HepG2 (cell line): ENCODE data around the gene CKS2. TPM values are rescaled to one million over a fixed set of nuclear protein-coding genes. Genes with fewer than 3 reads are reported as not detected.
A peak's percentile ranks its signal among the peaks of the same experiment; 100 is the strongest.

Source experiments
- ATAC-seq: fragments of 200-7000 bp; cut with Tn5 transposase; 3 replicates; pipeline ENCODE4 v1.9.1; 2020; ENCODE audit warnings: mild to moderate bottlenecking, moderate library complexity
- BruUV-seq: library from RNA; stranded (reverse); fragments of 400-500 nt; replicated peaks from 2 replicates; lab custom pipeline; 2021; lab: Mats Ljungman, UMichigan
- CTCF ChIA-PET: fragments of 300-600 bp; formaldehyde crosslinking; extraction: SDS; loops from one replicate; lab custom pipeline; 2021; ENCODE audit warnings: low total read pairs, inconsistent platforms, low intra/inter-chr PET ratio; lab: Yijun Ruan, JAX
- POLR2A ChIA-PET: fragments of 350-600 bp; sonication (Branson Sonifier 250); formaldehyde crosslinking; loops from one replicate; lab custom pipeline; 2020; ENCODE audit warnings: antibody characterized with exemption, inconsistent platforms; lab: Yijun Ruan, JAX
- DNase-seq: peaks from one replicate; pipeline ENCODE4 v3.0.0-alpha.2; 2015; ENCODE audit warnings: low spot score
- FAIRE-seq: peaks from 3 replicates; lab custom pipeline; 2011; peaks lifted over from hg19 to GRCh38; lab: Jason Lieb, UNC
- H2AFZ ChIP-seq: one replicate; pipeline ENCODE4 v1.6.1; 2011; ENCODE audit warnings: low read length, inconsistent platforms
- H3K27ac ChIP-seq: fragments of 300-600 bp; 3 replicates; pipeline ENCODE4 v1.8.0; 2011; ENCODE audit warnings: mixed run types, mild to moderate bottlenecking, mixed read lengths, low read length, inconsistent platforms; ENCODE audit not compliant: insufficient read depth; ENCODE audit errors: extremely low read length
- H3K27me3 ChIP-seq, 2 experiments: fragments of 200-600 bp in 1 of 2; 2 replicates in 1 of 2; 3 replicates in 1 of 2; pipeline versions ENCODE4 v1.6.0 to v1.8.0; 2011; ENCODE audit warnings: low read length in 2 of 2, mild to moderate bottlenecking in 2 of 2, moderate library complexity in 2 of 2, inconsistent platforms in 1 of 2; ENCODE audit not compliant: insufficient read depth in 2 of 2, control insufficient read depth in 1 of 2
- H3K36me3 ChIP-seq, 2 experiments: fragments of 200-600 bp in 1 of 2; replicated peaks in 1 of 2; 2 replicates in 1 of 2; 3 replicates in 1 of 2; pipeline versions ENCODE4 v1.5.1 to v1.8.0; 2011; ENCODE audit warnings: low read length in 2 of 2, inconsistent platforms in 1 of 2; ENCODE audit not compliant: insufficient read depth in 2 of 2, control insufficient read depth in 1 of 2
- H3K4me1 ChIP-seq: 2 replicates; pipeline ENCODE4 v1.5.1; 2012; ENCODE audit warnings: low read length, inconsistent platforms; ENCODE audit not compliant: insufficient read depth
- H3K4me2 ChIP-seq: 2 replicates; pipeline ENCODE4 v1.6.0; 2011; ENCODE audit warnings: low read depth, low read length, inconsistent platforms
- H3K4me3 ChIP-seq, 3 experiments: fragments of 200-600 bp in 1 of 3; sonication (generic), shearing (Covaris generic) in 1 of 3; replicated peaks in 1 of 3; 2 replicates each; pipeline ENCODE4 v1.5.1; 2011 to 2016; ENCODE audit warnings: low read length in 3 of 3, inconsistent platforms in 2 of 3, low read depth in 2 of 3, mild to moderate bottlenecking in 2 of 3, control low read depth in 1 of 3, mixed read lengths in 1 of 3; ENCODE audit not compliant: insufficient read depth in 1 of 3
- H3K79me2 ChIP-seq: one replicate; pipeline ENCODE4 v1.6.1; 2011; ENCODE audit warnings: low read length, inconsistent platforms; ENCODE audit not compliant: insufficient read depth
- H3K9ac ChIP-seq: 2 replicates; pipeline ENCODE4 v1.6.0; 2011; ENCODE audit warnings: mild to moderate bottlenecking, low read depth, low read length, inconsistent platforms; ENCODE audit not compliant: insufficient read depth
- H3K9me3 ChIP-seq: 2 replicates; pipeline ENCODE4 v1.5.1; 2012; ENCODE audit warnings: mild to moderate bottlenecking, low read length
- H4K20me1 ChIP-seq: 2 replicates; pipeline ENCODE4 v1.6.0; 2011; ENCODE audit warnings: inconsistent platforms, mild to moderate bottlenecking, low read length, moderate library complexity; ENCODE audit not compliant: insufficient read depth
- AGO1 ChIP-seq: fragments of 200-400 bp; formaldehyde crosslinking; IDR thresholded peaks from 2 replicates; pipeline ENCODE4 v1.6.1; 2017; ENCODE audit warnings: mild to moderate bottlenecking, low read depth, low read length, moderate library complexity; ENCODE audit not compliant: poor library complexity, severe bottlenecking
- CBX5 ChIP-seq: sonication (generic); formaldehyde crosslinking; IDR thresholded peaks from 2 replicates; pipeline ENCODE4 v1.4.0; 2020; ENCODE audit warnings: missing genetic modification reagents, borderline replicate concordance
- FLYWCH1 ChIP-seq: sonication (generic); formaldehyde crosslinking; IDR thresholded peaks from 2 replicates; pipeline ENCODE4 v1.8.1; 2023; ENCODE audit warnings: mild to moderate bottlenecking, missing genetic modification reagents
- FOXJ3 ChIP-seq: sonication (generic); formaldehyde crosslinking; IDR thresholded peaks from 2 replicates; pipeline ENCODE4 v1.4.0; 2020; ENCODE audit warnings: missing genetic modification reagents, mild to moderate bottlenecking, borderline replicate concordance
- FOXP1 ChIP-seq, 2 experiments: fragments of 450-650 bp in 1 of 2; IDR thresholded peaks; 2 replicates each; pipeline ENCODE4 v1.6.1; 2017 to 2018; ENCODE audit warnings: antibody characterized with exemption in 1 of 2
- KDM5B ChIP-seq: sonication (generic); formaldehyde crosslinking; IDR thresholded peaks from 2 replicates; pipeline ENCODE4 v1.4.0; 2020; ENCODE audit warnings: missing genetic modification reagents, mild to moderate bottlenecking, borderline replicate concordance
- MBD4 ChIP-seq: IDR thresholded peaks from 2 replicates; pipeline ENCODE4 v1.6.1; 2012; ENCODE audit warnings: low read length, inconsistent platforms, borderline replicate concordance
- ZMAT3 ChIP-seq: sonication (generic); formaldehyde crosslinking; conservative IDR thresholded peaks from 2 replicates; pipeline ENCODE4 v1.7.0; 2021; ENCODE audit warnings: missing genetic modification reagents
- ZNF557 ChIP-seq: sonication (generic); formaldehyde crosslinking; IDR thresholded peaks from 2 replicates; pipeline ENCODE4 v1.4.0; 2020; ENCODE audit warnings: missing genetic modification reagents
- ZNF782 ChIP-seq: sonication (generic); formaldehyde crosslinking; IDR thresholded peaks from 2 replicates; pipeline ENCODE4 v1.4.0; 2020; ENCODE audit warnings: missing genetic modification reagents, mild to moderate bottlenecking, borderline replicate concordance
- WGBS: methylation state at CpG from one replicate; pipeline ENCODE4 v1.1.6; 2017; ENCODE audit warnings: low lambda C conversion rate; 5-methylcytosine and 5-hydroxymethylcytosine counted together
- in situ Hi-C: cut with HindIII; loops from 2 replicates; pipeline ENCODE4 v1.10.0; 2017; ENCODE audit warnings: low pct_unique_long_range_greater_than_20kb; ENCODE audit not compliant: extremely low pct_ligation_motif_present
- intact Hi-C: fragments of 100-400 bp; cut with micrococcal nuclease; formaldehyde crosslinking; loops from one replicate; pipeline ENCODE4 v1.10.0; 2022; ENCODE audit not compliant: unreplicated experiment
- polyA plus RNA-seq, 8 experiments: library from polyadenylated mRNA; depleted of rRNA in 3 of 8; stranded (reverse) in 7 of 8; unstranded in 1 of 8; fragments of >200 nt; fragmentation: Illumina TruSeq in 4 of 8; extraction: Trizol in 4 of 8; gene quantifications; 2 replicates each; pipeline versions ENCODE4 v1.2.1 to v1.2.3, GENCODE V29; 2011 to 2016; ENCODE audit warnings: low read depth in 4 of 8, missing spikeins in 1 of 8, mixed read lengths in 1 of 8; ENCODE audit not compliant: insufficient read depth in 1 of 8
- total RNA-seq, 5 experiments: library from RNA; depleted of rRNA; stranded (reverse); fragments of >200 nt; fragmentation: Illumina TruSeq; extraction: Trizol; gene quantifications; 2 replicates each; pipeline ENCODE4 v1.2.3, GENCODE V29; 2016; ENCODE audit warnings: low read depth in 1 of 5
- TF ChIP-seq, protein P1 (sequence below): sonication (generic); formaldehyde crosslinking; IDR thresholded peaks from 2 replicates; pipeline ENCODE4 v1.5.0; 2020; ENCODE audit warnings: mild to moderate bottlenecking, missing genetic modification reagents, moderate library complexity

Gene CKS2
- total and polyA plus RNA-seq, 2 of the 13 experiments (the other 11 are each of a cell fraction or from before 2014, with no cell fraction given), result 251 to 317 TPM

GRCh38 chr9:89357331-89358197 is 46.6 kb downstream of the CKS2 start (continued):
- TF ChIP-seq FOXP1 (IDR thresholded peaks at IDR 0.05) (no peak; the same call in 1 of the 2 replicates), FOXP1 (CRISPR knock-in tag; IDR thresholded peaks at IDR 0.05) (peak; percentile 91), FLYWCH1 (CRISPR knock-in tag) (no peak), AGO1 (no peak), ZMAT3 (CRISPR knock-in tag) (peak; percentile 64; the same call in 1 of the 2 replicates), ZNF557 (CRISPR knock-in tag) (no peak), FOXJ3 (CRISPR knock-in tag) (peak; percentile 56; the same call in 1 of the 2 replicates)
- TF ChIP-seq, protein P1, sequence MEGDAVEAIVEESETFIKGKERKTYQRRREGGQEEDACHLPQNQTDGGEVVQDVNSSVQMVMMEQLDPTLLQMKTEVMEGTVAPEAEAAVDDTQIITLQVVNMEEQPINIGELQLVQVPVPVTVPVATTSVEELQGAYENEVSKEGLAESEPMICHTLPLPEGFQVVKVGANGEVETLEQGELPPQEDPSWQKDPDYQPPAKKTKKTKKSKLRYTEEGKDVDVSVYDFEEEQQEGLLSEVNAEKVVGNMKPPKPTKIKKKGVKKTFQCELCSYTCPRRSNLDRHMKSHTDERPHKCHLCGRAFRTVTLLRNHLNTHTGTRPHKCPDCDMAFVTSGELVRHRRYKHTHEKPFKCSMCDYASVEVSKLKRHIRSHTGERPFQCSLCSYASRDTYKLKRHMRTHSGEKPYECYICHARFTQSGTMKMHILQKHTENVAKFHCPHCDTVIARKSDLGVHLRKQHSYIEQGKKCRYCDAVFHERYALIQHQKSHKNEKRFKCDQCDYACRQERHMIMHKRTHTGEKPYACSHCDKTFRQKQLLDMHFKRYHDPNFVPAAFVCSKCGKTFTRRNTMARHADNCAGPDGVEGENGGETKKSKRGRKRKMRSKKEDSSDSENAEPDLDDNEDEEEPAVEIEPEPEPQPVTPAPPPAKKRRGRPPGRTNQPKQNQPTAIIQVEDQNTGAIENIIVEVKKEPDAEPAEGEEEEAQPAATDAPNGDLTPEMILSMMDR (CRISPR knock-in tag), result peak; percentile 39

DNA sequence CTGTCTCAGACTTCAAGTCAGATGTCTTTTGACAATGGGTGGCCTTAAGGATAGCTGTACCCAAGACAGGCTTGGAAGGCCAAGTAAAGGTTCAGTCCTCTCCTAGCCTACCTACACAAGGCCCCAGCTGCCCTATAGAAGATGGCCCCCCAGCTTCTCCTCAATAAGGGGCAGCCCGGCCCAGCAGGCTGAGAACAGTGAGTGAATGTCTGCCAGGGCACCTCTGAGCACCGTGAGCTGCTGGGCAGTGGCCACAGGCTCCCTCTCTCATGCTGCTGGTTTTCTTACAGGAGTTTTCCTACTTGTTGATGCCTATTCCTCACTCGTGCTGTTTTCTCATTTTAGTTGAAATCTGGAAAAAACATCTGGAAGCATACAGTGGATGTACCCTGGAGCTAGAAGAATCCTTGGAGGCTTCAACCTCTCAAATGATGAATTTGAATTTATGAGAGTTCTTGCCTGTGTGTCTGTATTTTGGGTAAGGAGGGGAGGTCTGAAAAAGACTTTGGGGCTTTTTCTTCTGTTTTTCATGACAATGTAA is 47.5 kb downstream of the CKS2 start:
- peaks cover 13 to 50% of the 10 kb centered on the region in 2 experiments for H3K36me3 ChIP-seq
- H3K27ac ChIP-seq, result peak overlapping the region; percentile 70
- no peak overlapping the region for H2AFZ ChIP-seq
- no peak overlapping the region for H3K9ac ChIP-seq
- 90% methylated on average over 2 of the region's 3 CpGs for WGBS
- H4K20me1 ChIP-seq, result no peaks in the 10 kb centered on the region
- TF ChIP-seq ZNF782 (CRISPR knock-in tag), result no peak
- TF ChIP-seq KDM5B (CRISPR knock-in tag), result no peak
- no peak for TF ChIP-seq CBX5 (CRISPR knock-in tag)
- TF ChIP-seq MBD4, result no peak
- TF ChIP-seq, all 625 proteins: peak for 0
- H3K4me2 ChIP-seq, result no peak overlapping the region
- no peak for ATAC-seq
- no peak for FAIRE-seq
- no TSS peak for BruUV-seq
- no peaks in the 10 kb centered on the region for H3K27me3 ChIP-seq
- POLR2A ChIA-PET, result interaction anchor here (1.2 to 2.8 kb wide), 3 partner anchors 27 to 48 kb away, joined by 3 to 17 read pairs (median 12); partner anchors contain the start of genes CKS2 and SECISBP2
- intact Hi-C loops, result loop anchor here (5.0 kb wide), 1 partner anchor 199 kb away; no protein-coding TSS in a partner anchor
- no peaks in the 10 kb centered on the region for H3K79me2 ChIP-seq
- in situ Hi-C loops, result no loop called here
- no peak for DNase-seq
- CTCF ChIA-PET, result no interaction called here
- H3K9me3 ChIP-seq, result no peaks in the 10 kb centered on the region
- no peak overlapping the region for H3K4me3 ChIP-seq
- peaks cover 71% of the 10 kb centered on the region for H3K4me1 ChIP-seq
